HG02970 (cell line): ENCODE measurements around the gene NRXN3.

ENCODE experiments used
- ATAC-seq: cut with Tn5 transposase; IDR thresholded peaks from one replicate; pipeline ENCODE4 v1.9.1; 2021; ENCODE audit warnings: mild to moderate bottlenecking, moderate library complexity, moderate number of reproducible peaks; ENCODE audit not compliant: unreplicated experiment, low FRiP score

The NRXN3 gene

GRCh38 chr14:79466938-79467527, 1296.9 kb downstream of the NRXN3 start:
- no peak for ATAC-seq

GRCh38 chr14:79467835-79468234, 1297.7 kb downstream of the NRXN3 start:
- no peak for ATAC-seq

GRCh38 chr14:79468486-79468885, 1298.3 kb downstream of the NRXN3 start:
- no peak for ATAC-seq

GRCh38 chr14:79473651-79474050, 1303.5 kb downstream of the NRXN3 start:
- no peak for ATAC-seq

GRCh38 chr14:79475887-79476532, 1305.8 kb downstream of the NRXN3 start:
- ATAC-seq, result no peak

GRCh38 chr14:79476552-79476951, 1306.4 kb downstream of the NRXN3 start:
- ATAC-seq, result no peak

GRCh38 chr14:79480212-79480611, 1310.0 kb downstream of the NRXN3 start:
- no peak for ATAC-seq

- ATAC-seq, result no peak
Observed at GRCh38 chr14:79482825-79483224, 1312.7 kb downstream of the NRXN3 start.

GRCh38 chr14:79483477-79484388, 1313.6 kb downstream of the NRXN3 start:
- no peak for ATAC-seq

- ATAC-seq, result no peak
Observed at GRCh38 chr14:79487632-79488031, 1317.5 kb downstream of the NRXN3 start.

GRCh38 chr14:79491161-79491560, 1321.0 kb downstream of the NRXN3 start:
- no peak for ATAC-seq

- no peak for ATAC-seq
Observed at GRCh38 chr14:79493081-79493645, 1323.0 kb downstream of the NRXN3 start.

- ATAC-seq, result no peak
Observed at GRCh38 chr14:79496701-79497100, 1326.5 kb downstream of the NRXN3 start.

- ATAC-seq, result no peak
Observed at GRCh38 chr14:79500489-79500888, 1330.3 kb downstream of the NRXN3 start.

GRCh38 chr14:79502136-79502750, 1332.1 kb downstream of the NRXN3 start:
- ATAC-seq, result no peak

- ATAC-seq, result no peak
Observed at GRCh38 chr14:79502751-79503148, 1332.6 kb downstream of the NRXN3 start.

- ATAC-seq, result no peak
Observed at GRCh38 chr14:79510659-79511058, 1340.5 kb downstream of the NRXN3 start.

- ATAC-seq, result no peak
Observed at GRCh38 chr14:79511146-79511545, 1341.0 kb downstream of the NRXN3 start.

- ATAC-seq, result no peak
Observed at GRCh38 chr14:79513446-79513845, 1343.3 kb downstream of the NRXN3 start.

- ATAC-seq, result no peak
Observed at GRCh38 chr14:79514700-79515099, 1344.5 kb downstream of the NRXN3 start.

- ATAC-seq, result no peak
Observed at GRCh38 chr14:79515158-79515557, 1345.0 kb downstream of the NRXN3 start.
